Right lobe of liver (tissue), 4 donors: ENCODE results near the gene EXOSC7.

Experiments
- CTCF ChIP-seq, 4 donors: fragments of 200-600 bp in 3 of 4; fragments of 450-650 bp in 1 of 4; IDR thresholded peaks; one replicate each; pipeline versions ENCODE4 v1.5.1 to v1.8.0; 2016 to 2022; ENCODE audit warnings: antibody characterized with exemption in 4 of 4, mild to moderate bottlenecking in 2 of 4
- POLR2A ChIP-seq: fragments of 450-650 bp; IDR thresholded peaks from one replicate; pipeline ENCODE4 v1.6.1; 2017; ENCODE audit warnings: antibody characterized with exemption, mild to moderate bottlenecking
- donor health status: DM: no; HTN: no; CAD: no.
- donor health status: DM: no; HTN: no; CAD: no.
- donor health status: DM: no; HTN: yes; CAD: no.

- no peak for TF ChIP-seq CTCF (IDR thresholded peaks at IDR 0.05)
- TF ChIP-seq POLR2A = no peak
Measured at GRCh38 chr3:44968447-44968858, 7.6 kb upstream of the EXOSC7 start.
